ENCODE results near the gene LIPJ.

DNA sequence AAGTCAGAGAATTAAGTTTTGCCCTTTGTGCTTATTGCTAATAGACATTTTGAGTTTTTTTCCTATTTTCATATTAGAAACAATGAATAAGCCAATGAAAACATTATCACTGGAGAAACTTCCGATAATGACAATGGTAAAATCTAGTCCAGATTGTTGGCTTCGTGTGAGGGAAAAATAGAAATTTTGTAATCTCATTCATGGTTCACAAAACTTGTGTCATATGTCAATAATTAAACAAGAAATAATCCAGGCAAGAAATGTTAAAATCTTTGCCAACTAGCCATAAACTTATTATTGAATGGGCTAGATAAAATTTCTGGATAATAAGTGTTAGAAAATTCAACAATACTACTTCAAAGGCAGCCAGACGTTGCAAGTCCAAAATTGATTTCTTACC lies 40.1 kb upstream of the LIPJ start:
- no peak for TF ChIP-seq SP1 (IDR thresholded peaks at IDR 0.05)
- no peak for TF ChIP-seq ZNF384 (IDR thresholded peaks at IDR 0.05)
